ENCODE measurements around the gene SIPA1L3.

SIPA1L3 gene

GRCh38 chr19:37981785-37982475, 74.9 kb downstream of the SIPA1L3 start:
- TF ChIP-seq CTCF (IDR thresholded peaks at IDR 0.05; ENCODE audit: insufficient read depth, low read depth, low read length, missing control alignments): no peak
- no peak overlapping the region for H3K4me3 ChIP-seq (ENCODE audit: low read length)
- peak; percentile 55 for DNase-seq (ENCODE audit: low read depth)

- H3K4me3 ChIP-seq (ENCODE audit: low read length): no peak overlapping the region
- no peak for DNase-seq (ENCODE audit: low read depth)
- no peak for TF ChIP-seq CTCF (IDR thresholded peaks at IDR 0.05; ENCODE audit: insufficient read depth, low read depth, low read length, missing control alignments)
Observed at GRCh38 chr19:37982655-37983054, 75.6 kb downstream of the SIPA1L3 start.

- no peak overlapping the region for H3K4me3 ChIP-seq (ENCODE audit: low read length)
- peak; percentile 36 for DNase-seq (ENCODE audit: low read depth)
- no peak for TF ChIP-seq CTCF (IDR thresholded peaks at IDR 0.05; ENCODE audit: insufficient read depth, low read depth, low read length, missing control alignments)
Observed at GRCh38 chr19:37983153-37983552, 76.1 kb downstream of the SIPA1L3 start.

GRCh38 chr19:37983916-37984315, 76.9 kb downstream of the SIPA1L3 start:
- TF ChIP-seq CTCF (IDR thresholded peaks at IDR 0.05; ENCODE audit: insufficient read depth, low read depth, low read length, missing control alignments): no peak
- peak; percentile 54 for DNase-seq (ENCODE audit: low read depth)
- no peak overlapping the region for H3K4me3 ChIP-seq (ENCODE audit: low read length)

GRCh38 chr19:37986048-37986750, 79.2 kb downstream of the SIPA1L3 start:
- H3K4me3 ChIP-seq (ENCODE audit: low read length): no peak overlapping the region
- no peak for TF ChIP-seq CTCF (IDR thresholded peaks at IDR 0.05; ENCODE audit: insufficient read depth, low read depth, low read length, missing control alignments)
- peak; percentile 19 for DNase-seq (ENCODE audit: low read depth)

- no peak for DNase-seq (ENCODE audit: low read depth)
- TF ChIP-seq CTCF (IDR thresholded peaks at IDR 0.05; ENCODE audit: insufficient read depth, low read depth, low read length, missing control alignments): peak; percentile 35
- H3K4me3 ChIP-seq (ENCODE audit: low read length): no peak overlapping the region
Observed at GRCh38 chr19:37987356-37988332, 80.6 kb downstream of the SIPA1L3 start.
